ENCODE data around the gene DNM1.

DNM1 gene

DNA sequence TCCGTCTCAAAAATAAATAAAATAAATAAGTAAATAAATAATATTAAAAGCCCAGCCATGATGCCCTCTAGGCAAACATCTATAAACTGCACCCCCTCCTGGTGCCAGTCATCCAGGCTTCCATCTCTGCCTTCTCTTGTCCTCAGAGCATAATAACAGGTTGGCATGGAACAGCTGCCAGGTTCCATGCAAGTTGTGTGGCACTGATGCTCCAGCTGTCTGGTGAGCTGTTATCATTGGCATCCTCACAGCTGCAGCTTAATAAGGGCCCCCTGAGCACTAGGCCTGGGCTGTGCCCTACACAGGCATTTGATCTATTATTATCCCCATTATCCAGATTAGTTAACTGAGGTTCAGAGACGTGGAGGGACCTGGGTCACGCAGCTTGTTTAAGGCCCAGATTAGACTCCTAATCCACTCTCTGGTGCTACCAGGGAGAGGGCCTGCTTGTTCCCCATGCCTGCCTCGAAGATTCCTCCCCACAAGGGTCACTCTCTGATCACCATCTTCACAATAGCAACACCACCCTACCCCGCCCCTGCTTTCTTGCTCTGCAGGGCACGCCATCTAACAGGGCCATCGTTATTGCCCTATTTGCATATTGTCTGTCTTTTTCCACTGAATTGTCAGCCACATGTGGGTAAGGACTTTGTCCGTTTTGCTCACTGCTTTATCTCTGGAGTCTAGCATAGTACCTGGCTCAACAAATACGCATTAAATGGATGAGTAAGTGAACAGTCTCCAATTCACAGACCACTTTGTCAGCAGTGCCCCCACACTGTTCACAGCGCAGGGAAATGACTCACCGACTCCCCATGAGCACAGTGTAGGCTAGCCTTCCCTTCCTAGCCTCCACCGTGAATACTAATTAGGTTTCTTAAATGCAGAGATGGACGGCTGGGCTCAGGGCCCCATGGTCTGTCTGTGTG, 1.5 kb upstream of the DNM1 start:
- TF ChIP-seq, protein P1, sequence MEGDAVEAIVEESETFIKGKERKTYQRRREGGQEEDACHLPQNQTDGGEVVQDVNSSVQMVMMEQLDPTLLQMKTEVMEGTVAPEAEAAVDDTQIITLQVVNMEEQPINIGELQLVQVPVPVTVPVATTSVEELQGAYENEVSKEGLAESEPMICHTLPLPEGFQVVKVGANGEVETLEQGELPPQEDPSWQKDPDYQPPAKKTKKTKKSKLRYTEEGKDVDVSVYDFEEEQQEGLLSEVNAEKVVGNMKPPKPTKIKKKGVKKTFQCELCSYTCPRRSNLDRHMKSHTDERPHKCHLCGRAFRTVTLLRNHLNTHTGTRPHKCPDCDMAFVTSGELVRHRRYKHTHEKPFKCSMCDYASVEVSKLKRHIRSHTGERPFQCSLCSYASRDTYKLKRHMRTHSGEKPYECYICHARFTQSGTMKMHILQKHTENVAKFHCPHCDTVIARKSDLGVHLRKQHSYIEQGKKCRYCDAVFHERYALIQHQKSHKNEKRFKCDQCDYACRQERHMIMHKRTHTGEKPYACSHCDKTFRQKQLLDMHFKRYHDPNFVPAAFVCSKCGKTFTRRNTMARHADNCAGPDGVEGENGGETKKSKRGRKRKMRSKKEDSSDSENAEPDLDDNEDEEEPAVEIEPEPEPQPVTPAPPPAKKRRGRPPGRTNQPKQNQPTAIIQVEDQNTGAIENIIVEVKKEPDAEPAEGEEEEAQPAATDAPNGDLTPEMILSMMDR (IDR thresholded peaks at IDR 0.05; ENCODE audit: borderline replicate concordance, insufficient read depth, low read depth, low read length), result no peak
- H3K4me3 ChIP-seq (ENCODE audit: low read depth, low read length), result no peak overlapping the region

DNA sequence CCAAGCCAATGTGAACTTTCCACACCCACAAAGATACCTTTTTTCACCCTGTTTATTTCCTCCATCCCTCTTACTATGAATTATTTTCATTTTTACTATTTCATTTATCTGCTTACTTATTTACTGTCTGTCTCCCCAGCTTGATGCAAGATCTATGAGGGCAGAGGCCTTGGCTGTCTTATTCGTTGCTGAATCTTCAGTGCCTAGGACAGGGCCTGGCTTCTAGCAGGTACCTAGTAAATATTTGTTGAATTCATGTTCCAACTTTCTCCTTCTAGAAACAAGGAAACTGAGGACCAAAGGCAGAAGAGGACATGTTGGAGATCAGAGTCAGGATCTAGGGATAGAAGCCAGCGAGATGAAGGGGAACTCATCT, 543 bp upstream of the DNM1 start:
- H3K4me3 ChIP-seq (ENCODE audit: low read depth, low read length), result no peak overlapping the region
- TF ChIP-seq, protein P1 (IDR thresholded peaks at IDR 0.05; ENCODE audit: borderline replicate concordance, insufficient read depth, low read depth, low read length), result no peak

GRCh38 chr9:128203707-128204551, 750 bp downstream of the DNM1 start:
- peak overlapping the region; percentile 45 for H3K4me3 ChIP-seq (ENCODE audit: low read depth, low read length)
- TF ChIP-seq, protein P1 (IDR thresholded peaks at IDR 0.05; ENCODE audit: borderline replicate concordance, insufficient read depth, low read depth, low read length), result no peak

- no peak overlapping the region for H3K4me3 ChIP-seq (ENCODE audit: low read depth, low read length)
- TF ChIP-seq, protein P1 (IDR thresholded peaks at IDR 0.05; ENCODE audit: borderline replicate concordance, insufficient read depth, low read depth, low read length), result no peak
These were observed 1.7 kb downstream of the DNM1 start for GRCh38 chr9:128204858-128205257.

DNA sequence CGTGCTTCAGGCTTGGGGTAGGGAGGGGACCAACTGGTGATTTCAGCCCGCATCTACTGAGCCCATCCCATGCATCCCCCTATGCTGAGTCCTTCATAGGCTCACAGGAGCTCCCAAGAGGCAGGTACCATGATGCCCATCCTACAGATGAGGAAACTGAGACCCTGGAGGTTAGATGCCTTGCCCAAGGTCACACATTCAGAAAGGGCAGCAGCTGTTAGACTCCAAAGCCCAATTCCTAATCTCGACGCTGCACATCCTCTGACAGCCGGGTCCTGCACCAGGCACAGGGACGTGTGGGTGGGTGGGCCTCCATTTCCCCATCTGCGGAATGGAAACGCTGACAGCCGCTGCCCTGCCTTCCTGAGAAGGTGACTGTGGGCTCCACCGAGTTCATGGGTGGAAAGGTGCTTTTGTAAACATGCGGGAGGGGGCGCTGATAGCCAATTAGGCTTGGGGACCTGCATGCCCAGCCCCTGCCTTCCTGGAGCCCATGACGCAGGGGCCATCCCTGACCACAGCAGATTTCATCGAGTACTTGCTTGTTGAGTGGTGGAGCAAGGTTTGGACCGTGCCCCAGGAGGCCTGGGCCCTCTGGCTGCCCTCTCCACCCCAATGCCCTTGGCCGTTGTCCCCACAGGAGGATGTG, 2.2 kb downstream of the DNM1 start:
- TF ChIP-seq, protein P1 (IDR thresholded peaks at IDR 0.05; ENCODE audit: borderline replicate concordance, insufficient read depth, low read depth, low read length), result no peak
- no peak overlapping the region for H3K4me3 ChIP-seq (ENCODE audit: low read depth, low read length)

DNA sequence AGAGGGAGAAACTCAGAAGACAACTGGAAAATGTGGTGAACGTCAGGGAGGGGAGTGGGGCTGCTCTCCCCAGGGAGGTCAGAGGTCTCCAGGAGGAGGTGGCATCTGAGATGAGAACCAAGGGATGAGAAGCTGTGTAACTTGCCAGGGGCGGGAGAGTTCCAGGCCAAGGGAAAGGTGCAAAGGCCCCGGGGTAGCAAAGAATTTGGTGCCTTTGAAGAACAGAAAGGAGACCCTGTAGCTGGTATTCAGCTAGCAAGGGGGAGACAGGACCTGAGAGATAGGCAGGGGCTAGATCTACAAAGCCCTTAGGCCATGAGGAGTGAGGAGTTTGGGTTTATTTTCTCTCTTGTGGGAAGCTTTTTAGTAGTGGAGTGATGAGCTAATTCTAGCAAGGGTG, 3.3 kb downstream of the DNM1 start:
- no peak overlapping the region for H3K4me3 ChIP-seq (ENCODE audit: low read depth, low read length)
- TF ChIP-seq, protein P1 (IDR thresholded peaks at IDR 0.05; ENCODE audit: borderline replicate concordance, insufficient read depth, low read depth, low read length), result no peak
